HepG2 (cell line): ENCODE results near the gene COL9A2. TPM values are rescaled to one million over a fixed set of nuclear protein-coding genes. Genes with fewer than 3 reads are reported as not detected.

Experiments
- ASH2L ChIP-seq: fragments of 300-600, 200-600 bp; sonication (generic); IDR thresholded peaks from 2 replicates; pipeline ENCODE4 v1.7.0; 2017; ENCODE audit warnings: low read depth, mild to moderate bottlenecking, moderate library complexity, mixed read lengths, low read length; ENCODE audit not compliant: insufficient read length
- BCLAF1 ChIP-seq: fragments of 450-650 bp; IDR thresholded peaks from 2 replicates; pipeline ENCODE4 v1.6.1; 2017; ENCODE audit warnings: mild to moderate bottlenecking
- CHD2 ChIP-seq: IDR thresholded peaks from 2 replicates; pipeline ENCODE4 v1.6.1; 2011; ENCODE audit warnings: low read depth, low read length, improper control_type of control experiment
- GFI1 ChIP-seq: sonication (generic); formaldehyde crosslinking; IDR thresholded peaks from 2 replicates; pipeline ENCODE4 v1.5.0; 2020; ENCODE audit warnings: missing genetic modification reagents, mild to moderate bottlenecking, borderline replicate concordance
- HDAC6 ChIP-seq: fragments of 200-600 bp; sonication (generic); IDR thresholded peaks from 2 replicates; pipeline ENCODE4 v1.7.0; 2017; ENCODE audit warnings: mild to moderate bottlenecking, antibody characterized with exemption, low read length, low read depth
- KLF15 ChIP-seq: sonication (generic); formaldehyde crosslinking; IDR thresholded peaks from 2 replicates; pipeline ENCODE4 v1.8.1; 2023; ENCODE audit warnings: borderline replicate concordance, mild to moderate bottlenecking, inconsistent platforms, missing genetic modification reagents, mixed read lengths
- MBD4 ChIP-seq: IDR thresholded peaks from 2 replicates; pipeline ENCODE4 v1.6.1; 2012; ENCODE audit warnings: low read length, inconsistent platforms, borderline replicate concordance
- SCMH1 ChIP-seq: sonication (generic); formaldehyde crosslinking; IDR thresholded peaks from 2 replicates; pipeline ENCODE4 v1.9.0; 2021; ENCODE audit warnings: missing genetic modification reagents, mild to moderate bottlenecking, borderline replicate concordance
- STAG1 ChIP-seq: sonication (generic); formaldehyde crosslinking; IDR thresholded peaks from 2 replicates; pipeline ENCODE4 v1.4.0; 2020; ENCODE audit warnings: missing genetic modification reagents
- YEATS4 ChIP-seq: sonication (generic); formaldehyde crosslinking; IDR thresholded peaks from 2 replicates; pipeline ENCODE4 v1.4.0; 2020; ENCODE audit warnings: missing genetic modification reagents, borderline replicate concordance
- ZBTB42 ChIP-seq: sonication (generic); formaldehyde crosslinking; IDR thresholded peaks from 2 replicates; pipeline ENCODE4 v1.5.0; 2020; ENCODE audit warnings: mild to moderate bottlenecking, missing genetic modification reagents
- ZNF337 ChIP-seq: sonication (generic); formaldehyde crosslinking; IDR thresholded peaks from 2 replicates; pipeline ENCODE4 v1.5.1; 2020; ENCODE audit warnings: missing genetic modification reagents, low read depth, mild to moderate bottlenecking, borderline replicate concordance
- ZNF512B ChIP-seq: sonication (generic); formaldehyde crosslinking; IDR thresholded peaks from 2 replicates; pipeline ENCODE4 v1.5.1; 2020; ENCODE audit warnings: missing genetic modification reagents, mild to moderate bottlenecking, borderline replicate concordance
- polyA plus RNA-seq, 8 experiments: library from polyadenylated mRNA; depleted of rRNA in 3 of 8; stranded (reverse) in 7 of 8; unstranded in 1 of 8; fragments of >200 nt; fragmentation: Illumina TruSeq in 4 of 8; extraction: Trizol in 4 of 8; gene quantifications; 2 replicates each; pipeline versions ENCODE4 v1.2.1 to v1.2.3, GENCODE V29; 2011 to 2016; ENCODE audit warnings: low read depth in 4 of 8, missing spikeins in 1 of 8, mixed read lengths in 1 of 8; ENCODE audit not compliant: insufficient read depth in 1 of 8
- total RNA-seq, 5 experiments: library from RNA; depleted of rRNA; stranded (reverse); fragments of >200 nt; fragmentation: Illumina TruSeq; extraction: Trizol; gene quantifications; 2 replicates each; pipeline ENCODE4 v1.2.3, GENCODE V29; 2016; ENCODE audit warnings: low read depth in 1 of 5
- TF ChIP-seq, protein P1 (sequence below): sonication (generic); formaldehyde crosslinking; IDR thresholded peaks from 2 replicates; pipeline ENCODE4 v1.5.1; 2020; ENCODE audit warnings: mild to moderate bottlenecking, missing genetic modification reagents, borderline replicate concordance
- TF ChIP-seq, protein P2 (sequence below): sonication (generic); formaldehyde crosslinking; IDR thresholded peaks from 2 replicates; pipeline ENCODE4 v1.4.0; 2020; ENCODE audit warnings: missing genetic modification reagents

Gene COL9A2
- total and polyA plus RNA-seq, 2 of the 13 experiments (the other 11 are each of a cell fraction or from before 2014, with no cell fraction given), result 20.2 to 26.9 TPM

GRCh38 chr1:40313958-40314720, 2.9 kb downstream of the COL9A2 start (continued):
- TF ChIP-seq BCLAF1, result no peak
- no peak for TF ChIP-seq KLF15
- no peak for TF ChIP-seq STAG1 (CRISPR knock-in tag)
- TF ChIP-seq ASH2L, result no peak
- no peak for TF ChIP-seq MBD4
- TF ChIP-seq HDAC6, result no peak
- TF ChIP-seq ZBTB42, result no peak
- TF ChIP-seq GFI1 (CRISPR knock-in tag), result no peak
- no peak for TF ChIP-seq YEATS4 (CRISPR knock-in tag)
- no peak for TF ChIP-seq CHD2
- no peak for TF ChIP-seq SCMH1 (CRISPR knock-in tag)
- TF ChIP-seq ZNF512B (CRISPR knock-in tag), result no peak
- TF ChIP-seq, protein P1, sequence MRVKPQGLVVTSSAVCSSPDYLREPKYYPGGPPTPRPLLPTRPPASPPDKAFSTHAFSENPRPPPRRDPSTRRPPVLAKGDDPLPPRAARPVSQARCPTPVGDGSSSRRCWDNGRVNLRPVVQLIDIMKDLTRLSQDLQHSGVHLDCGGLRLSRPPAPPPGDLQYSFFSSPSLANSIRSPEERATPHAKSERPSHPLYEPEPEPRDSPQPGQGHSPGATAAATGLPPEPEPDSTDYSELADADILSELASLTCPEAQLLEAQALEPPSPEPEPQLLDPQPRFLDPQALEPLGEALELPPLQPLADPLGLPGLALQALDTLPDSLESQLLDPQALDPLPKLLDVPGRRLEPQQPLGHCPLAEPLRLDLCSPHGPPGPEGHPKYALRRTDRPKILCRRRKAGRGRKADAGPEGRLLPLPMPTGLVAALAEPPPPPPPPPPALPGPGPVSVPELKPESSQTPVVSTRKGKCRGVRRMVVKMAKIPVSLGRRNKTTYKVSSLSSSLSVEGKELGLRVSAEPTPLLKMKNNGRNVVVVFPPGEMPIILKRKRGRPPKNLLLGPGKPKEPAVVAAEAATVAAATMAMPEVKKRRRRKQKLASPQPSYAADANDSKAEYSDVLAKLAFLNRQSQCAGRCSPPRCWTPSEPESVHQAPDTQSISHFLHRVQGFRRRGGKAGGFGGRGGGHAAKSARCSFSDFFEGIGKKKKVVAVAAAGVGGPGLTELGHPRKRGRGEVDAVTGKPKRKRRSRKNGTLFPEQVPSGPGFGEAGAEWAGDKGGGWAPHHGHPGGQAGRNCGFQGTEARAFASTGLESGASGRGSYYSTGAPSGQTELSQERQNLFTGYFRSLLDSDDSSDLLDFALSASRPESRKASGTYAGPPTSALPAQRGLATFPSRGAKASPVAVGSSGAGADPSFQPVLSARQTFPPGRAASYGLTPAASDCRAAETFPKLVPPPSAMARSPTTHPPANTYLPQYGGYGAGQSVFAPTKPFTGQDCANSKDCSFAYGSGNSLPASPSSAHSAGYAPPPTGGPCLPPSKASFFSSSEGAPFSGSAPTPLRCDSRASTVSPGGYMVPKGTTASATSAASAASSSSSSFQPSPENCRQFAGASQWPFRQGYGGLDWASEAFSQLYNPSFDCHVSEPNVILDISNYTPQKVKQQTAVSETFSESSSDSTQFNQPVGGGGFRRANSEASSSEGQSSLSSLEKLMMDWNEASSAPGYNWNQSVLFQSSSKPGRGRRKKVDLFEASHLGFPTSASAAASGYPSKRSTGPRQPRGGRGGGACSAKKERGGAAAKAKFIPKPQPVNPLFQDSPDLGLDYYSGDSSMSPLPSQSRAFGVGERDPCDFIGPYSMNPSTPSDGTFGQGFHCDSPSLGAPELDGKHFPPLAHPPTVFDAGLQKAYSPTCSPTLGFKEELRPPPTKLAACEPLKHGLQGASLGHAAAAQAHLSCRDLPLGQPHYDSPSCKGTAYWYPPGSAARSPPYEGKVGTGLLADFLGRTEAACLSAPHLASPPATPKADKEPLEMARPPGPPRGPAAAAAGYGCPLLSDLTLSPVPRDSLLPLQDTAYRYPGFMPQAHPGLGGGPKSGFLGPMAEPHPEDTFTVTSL (CRISPR knock-in tag), result 0 out of 2 replicates have a peak, but pooled peaks have one; percentile 5
- TF ChIP-seq, protein P2, sequence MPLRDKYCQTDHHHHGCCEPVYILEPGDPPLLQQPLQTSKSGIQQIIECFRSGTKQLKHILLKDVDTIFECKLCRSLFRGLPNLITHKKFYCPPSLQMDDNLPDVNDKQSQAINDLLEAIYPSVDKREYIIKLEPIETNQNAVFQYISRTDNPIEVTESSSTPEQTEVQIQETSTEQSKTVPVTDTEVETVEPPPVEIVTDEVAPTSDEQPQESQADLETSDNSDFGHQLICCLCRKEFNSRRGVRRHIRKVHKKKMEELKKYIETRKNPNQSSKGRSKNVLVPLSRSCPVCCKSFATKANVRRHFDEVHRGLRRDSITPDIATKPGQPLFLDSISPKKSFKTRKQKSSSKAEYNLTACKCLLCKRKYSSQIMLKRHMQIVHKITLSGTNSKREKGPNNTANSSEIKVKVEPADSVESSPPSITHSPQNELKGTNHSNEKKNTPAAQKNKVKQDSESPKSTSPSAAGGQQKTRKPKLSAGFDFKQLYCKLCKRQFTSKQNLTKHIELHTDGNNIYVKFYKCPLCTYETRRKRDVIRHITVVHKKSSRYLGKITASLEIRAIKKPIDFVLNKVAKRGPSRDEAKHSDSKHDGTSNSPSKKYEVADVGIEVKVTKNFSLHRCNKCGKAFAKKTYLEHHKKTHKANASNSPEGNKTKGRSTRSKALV (CRISPR knock-in tag), result no peak
- no peak for TF ChIP-seq ZNF337
